Stimulated activated CD8-positive, alpha-beta memory T cell treated with anti-CD3 and anti-CD28 coated beads, Interleukin-2, amount 100 ng/mL, for 48 hours (primary cell): Measurements from ENCODE around the gene C1QTNF6.

Experiments used
- DNase-seq, 2 donors: peaks; one replicate each; pipeline ENCODE4 v3.0.0-alpha.2; 2020; ENCODE audit warnings: low read depth in 2 of 2

The C1QTNF6 gene

DNA sequence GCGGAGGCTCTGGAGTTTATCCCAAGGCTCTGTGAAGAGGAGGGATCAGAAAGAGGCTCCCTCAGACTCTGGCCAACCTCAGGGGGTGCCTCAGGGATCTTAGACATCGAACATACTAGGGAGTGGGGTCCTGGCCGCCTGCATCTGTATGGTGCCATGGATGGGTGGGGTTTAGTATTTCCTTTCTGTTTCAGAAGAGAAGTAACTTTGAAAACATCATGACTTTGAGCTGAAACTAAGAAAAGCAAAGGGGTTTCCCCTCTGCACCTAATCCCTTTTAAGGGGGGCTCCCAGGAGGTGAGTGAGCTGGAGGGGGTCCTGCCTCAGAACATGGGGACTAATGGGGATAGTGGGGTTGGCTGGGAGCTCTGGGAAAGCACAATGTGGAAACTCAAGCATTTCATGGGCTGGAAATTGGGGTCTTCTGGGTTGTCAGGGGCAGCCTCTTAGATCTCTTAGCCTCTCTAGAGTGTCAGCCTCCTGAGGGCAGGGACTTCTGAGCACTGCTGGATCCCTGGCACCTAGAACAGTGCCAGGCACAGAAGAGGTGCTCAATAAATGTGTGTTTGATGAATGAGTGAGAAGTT, 36.0 kb upstream of the C1QTNF6 start:
- no peak for DNase-seq

GRCh38 chr22:37222440-37222971, 34.5 kb upstream of the C1QTNF6 start:
- no peak for DNase-seq

DNA sequence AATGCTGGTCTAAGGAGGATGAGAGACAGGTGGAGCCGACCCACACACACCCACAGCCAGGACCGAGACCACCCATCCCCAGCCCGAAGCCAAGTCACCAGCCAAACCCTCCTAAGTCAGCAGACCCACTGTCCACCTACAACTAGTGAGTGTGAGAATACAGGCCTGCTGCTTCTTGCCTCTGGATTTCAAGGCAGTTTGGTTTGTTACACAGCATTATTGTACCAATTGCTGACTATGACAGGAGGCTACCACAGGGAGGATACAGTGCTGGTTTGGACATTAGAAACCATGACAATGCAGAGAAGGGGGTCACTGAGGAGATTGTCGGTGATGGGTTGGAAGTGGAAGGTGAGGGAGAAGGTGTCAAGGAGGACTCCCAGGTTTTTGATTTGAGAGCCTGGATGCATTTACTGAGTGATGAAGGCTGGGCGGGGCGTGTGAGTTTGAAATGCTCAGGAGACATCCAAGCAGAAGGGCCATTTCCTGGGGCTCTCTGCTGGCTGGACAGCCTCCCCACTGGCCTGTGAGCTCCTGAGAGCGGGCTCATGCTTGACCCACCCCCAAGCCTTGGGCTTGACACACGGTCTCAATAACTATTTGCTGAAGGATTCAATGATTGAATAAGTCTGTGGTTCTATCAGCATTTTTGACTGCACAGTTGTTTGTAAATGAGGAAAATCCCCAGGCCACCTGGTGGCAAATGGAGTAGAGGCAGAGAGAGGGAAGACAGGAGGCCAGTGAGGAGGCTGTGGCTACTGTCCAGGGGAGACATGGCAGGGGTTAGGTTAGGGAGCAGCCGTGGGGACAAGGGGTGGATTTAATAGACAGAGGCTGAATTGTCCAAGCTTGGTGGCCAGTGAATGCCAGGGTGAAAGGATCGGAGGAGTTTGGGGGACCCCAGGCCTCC, 33.6 kb upstream of the C1QTNF6 start:
- no peak for DNase-seq

DNA sequence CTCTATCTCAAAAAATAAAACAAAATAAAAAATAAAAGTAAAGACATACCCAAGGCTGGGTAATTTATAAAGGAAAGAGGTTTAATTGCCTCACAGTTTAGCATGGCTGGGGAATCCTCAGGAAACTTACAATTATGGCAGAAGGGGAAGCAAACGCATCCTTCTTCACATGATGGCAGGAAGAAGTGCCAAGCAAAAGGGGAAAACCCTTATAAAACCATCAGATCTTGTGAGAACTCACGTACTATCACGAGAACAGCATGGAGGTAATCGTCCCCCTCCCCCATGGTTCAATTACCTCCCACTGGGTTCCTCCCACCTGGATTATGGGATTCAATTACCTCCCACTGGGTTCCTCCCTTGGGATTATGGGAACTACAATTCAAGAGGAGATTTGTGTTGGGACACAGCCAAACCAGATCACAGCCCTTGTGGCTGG, 32.5 kb upstream of the C1QTNF6 start:
- no peak for DNase-seq

DNA sequence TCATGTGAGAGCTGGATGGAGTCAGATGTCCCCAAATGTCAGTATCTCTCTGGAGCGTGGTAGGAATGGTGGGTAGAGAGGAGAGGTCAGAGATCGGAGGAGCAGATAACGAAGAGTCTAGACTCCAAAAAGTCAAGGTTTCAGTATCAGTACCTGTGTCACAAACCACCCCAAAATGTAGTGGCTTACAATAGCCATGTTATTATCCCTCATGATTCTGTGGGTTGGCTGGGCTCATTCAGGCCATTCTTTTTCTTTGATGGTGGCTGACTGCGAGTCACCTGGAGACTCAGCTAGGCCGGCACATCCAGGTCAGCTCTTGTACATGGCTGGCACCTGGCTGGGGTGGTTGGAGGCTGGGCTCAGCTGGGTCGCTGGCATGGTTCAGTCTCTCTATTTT, 31.5 kb upstream of the C1QTNF6 start:
- DNase-seq, result no peak

DNA sequence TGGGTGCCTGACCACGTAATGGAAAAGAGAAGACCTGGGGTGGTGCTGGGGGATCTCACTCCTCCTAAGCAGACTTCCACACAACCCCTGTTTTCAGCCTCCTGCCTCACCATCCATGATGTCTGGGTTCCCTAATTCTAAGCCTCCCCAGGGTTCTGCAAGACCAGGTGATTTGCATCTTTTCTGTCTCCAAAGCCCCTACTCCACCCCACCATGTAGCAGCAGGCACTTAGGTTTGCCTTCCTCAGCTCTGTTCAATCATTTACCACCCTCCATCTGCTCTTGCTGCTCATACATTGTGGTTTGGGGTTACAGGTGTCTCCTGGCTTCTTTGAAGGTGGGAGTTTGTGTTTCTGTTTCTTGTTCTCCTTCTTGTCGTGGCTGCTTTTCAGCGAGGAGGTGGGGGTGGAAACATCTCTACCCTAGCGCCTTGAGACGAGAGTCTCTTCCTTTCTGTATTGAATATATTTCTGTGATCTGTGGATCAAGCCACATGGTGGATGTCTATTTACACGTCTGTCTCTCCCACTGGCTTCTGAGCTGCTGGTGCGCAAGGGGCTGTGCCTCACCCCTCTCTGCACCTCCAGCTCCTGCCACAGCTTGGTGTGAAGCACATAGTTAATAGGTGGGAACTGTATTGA, 30.8 kb upstream of the C1QTNF6 start:
- no peak for DNase-seq

- DNase-seq, result no peak
Measured at GRCh38 chr22:37218399-37218770, 30.3 kb upstream of the C1QTNF6 start.

- DNase-seq, result no peak
Measured at GRCh38 chr22:37215890-37216289, 27.8 kb upstream of the C1QTNF6 start.

- DNase-seq, result no peak
Measured at GRCh38 chr22:37214731-37215030, 26.6 kb upstream of the C1QTNF6 start.

DNA sequence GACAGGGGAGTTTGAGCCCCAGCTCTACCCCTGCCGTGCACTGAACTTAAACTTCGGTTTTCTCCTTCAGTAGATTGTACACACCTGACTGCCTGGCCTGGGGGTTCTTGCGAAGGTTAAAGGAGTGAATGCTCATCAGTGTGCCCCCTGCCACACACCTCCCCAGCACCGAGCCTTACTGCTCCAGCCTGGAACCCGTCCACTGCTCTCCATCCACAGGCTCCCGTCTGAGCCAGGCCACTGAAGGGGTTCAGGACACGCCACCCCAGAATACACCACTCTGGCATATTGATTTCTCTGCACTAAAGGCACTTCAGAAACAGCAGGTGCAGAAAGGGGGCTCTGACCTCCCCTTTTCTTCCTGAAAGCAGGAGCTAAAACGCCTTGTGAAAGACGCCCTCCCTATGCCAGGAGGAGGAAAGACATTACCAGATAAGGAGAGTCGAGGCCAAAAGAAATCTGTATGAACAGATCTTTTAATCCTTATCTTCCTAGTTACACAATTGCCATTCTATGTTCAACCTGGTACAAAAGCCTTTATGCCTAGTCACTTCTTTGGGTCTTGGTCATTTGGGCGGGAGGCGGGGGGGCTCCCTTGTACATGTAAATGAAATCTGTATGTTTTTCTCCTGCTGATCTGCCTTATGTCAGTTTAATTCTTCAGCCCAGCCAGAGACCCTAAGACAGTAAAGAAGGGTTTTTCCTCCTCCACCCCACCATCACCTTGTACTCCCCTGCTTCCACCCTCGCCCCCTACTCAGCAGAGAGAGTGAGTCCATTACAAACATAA, 26.1 kb upstream of the C1QTNF6 start:
- DNase-seq, result no peak

GRCh38 chr22:37213218-37213855, 25.3 kb upstream of the C1QTNF6 start:
- DNase-seq, result no peak

GRCh38 chr22:37212174-37212906, 24.3 kb upstream of the C1QTNF6 start, which contains the start of gene SSTR3:
SSTR3 (minus strand) TSS chr22:37212477; CDS start chr22:37207803, 4,674 bp downstream.
- DNase-seq, result no peak

DNA sequence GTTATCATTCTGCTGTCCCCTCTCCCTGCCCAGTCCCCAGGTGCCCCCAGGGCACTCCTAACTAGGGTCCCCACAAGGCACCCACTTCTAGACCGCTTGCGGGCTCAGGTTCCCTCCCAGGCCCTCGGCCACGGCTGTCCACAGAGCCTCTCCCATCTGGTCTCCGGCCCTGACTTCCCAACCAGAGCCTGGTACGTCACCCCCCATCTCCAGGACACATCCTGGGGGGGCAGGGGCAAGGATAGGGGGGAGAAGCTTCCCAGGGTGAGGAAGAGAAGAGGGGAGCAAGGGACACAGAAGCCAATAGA, 23.8 kb upstream of the C1QTNF6 start:
- DNase-seq, result no peak

- no peak for DNase-seq
Measured at GRCh38 chr22:37211075-37211865, 23.2 kb upstream of the C1QTNF6 start.

- DNase-seq, result no peak
Measured at GRCh38 chr22:37210041-37210803, 22.2 kb upstream of the C1QTNF6 start.

GRCh38 chr22:37209140-37209845, 21.2 kb upstream of the C1QTNF6 start:
- no peak for DNase-seq

GRCh38 chr22:37208401-37209139, 20.5 kb upstream of the C1QTNF6 start:
- no peak for DNase-seq

DNA sequence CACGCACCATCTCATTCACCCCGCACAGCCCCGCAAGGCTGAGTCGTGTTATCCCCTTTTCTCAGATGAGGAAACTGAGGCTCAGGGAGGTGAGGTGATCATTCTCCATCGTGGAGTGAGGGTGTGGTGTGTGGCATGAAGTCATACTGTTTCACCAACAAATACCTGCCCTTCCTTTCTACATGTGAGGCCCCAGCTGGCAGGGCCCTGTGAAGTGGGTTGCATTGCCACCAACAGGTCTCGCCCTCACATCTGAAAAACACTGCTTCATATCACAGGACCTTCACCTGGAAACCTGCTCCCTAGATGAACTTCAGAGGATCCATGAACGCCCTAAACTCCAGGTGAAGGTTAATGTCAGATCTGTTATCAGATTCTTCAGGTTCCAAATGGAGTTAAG, 19.9 kb upstream of the C1QTNF6 start:
- no peak for DNase-seq
